Activated naive CD4-positive, alpha-beta T cell treated with Interleukin-2 at 50 U/mL for 16 hours (primary cell): ENCODE measurements around the gene DTL.
"Not testable (repeated sequence)": the region's sequence is repeated elsewhere in the genome, so short reads cannot be mapped to it uniquely, and the experiment has no call there.

ENCODE experiments used
- DNase-seq: peaks from one replicate; pipeline ENCODE4 v3.0.0-alpha.2; 2020

The DTL gene, protein sequence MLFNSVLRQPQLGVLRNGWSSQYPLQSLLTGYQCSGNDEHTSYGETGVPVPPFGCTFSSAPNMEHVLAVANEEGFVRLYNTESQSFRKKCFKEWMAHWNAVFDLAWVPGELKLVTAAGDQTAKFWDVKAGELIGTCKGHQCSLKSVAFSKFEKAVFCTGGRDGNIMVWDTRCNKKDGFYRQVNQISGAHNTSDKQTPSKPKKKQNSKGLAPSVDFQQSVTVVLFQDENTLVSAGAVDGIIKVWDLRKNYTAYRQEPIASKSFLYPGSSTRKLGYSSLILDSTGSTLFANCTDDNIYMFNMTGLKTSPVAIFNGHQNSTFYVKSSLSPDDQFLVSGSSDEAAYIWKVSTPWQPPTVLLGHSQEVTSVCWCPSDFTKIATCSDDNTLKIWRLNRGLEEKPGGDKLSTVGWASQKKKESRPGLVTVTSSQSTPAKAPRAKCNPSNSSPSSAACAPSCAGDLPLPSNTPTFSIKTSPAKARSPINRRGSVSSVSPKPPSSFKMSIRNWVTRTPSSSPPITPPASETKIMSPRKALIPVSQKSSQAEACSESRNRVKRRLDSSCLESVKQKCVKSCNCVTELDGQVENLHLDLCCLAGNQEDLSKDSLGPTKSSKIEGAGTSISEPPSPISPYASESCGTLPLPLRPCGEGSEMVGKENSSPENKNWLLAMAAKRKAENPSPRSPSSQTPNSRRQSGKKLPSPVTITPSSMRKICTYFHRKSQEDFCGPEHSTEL

DNA sequence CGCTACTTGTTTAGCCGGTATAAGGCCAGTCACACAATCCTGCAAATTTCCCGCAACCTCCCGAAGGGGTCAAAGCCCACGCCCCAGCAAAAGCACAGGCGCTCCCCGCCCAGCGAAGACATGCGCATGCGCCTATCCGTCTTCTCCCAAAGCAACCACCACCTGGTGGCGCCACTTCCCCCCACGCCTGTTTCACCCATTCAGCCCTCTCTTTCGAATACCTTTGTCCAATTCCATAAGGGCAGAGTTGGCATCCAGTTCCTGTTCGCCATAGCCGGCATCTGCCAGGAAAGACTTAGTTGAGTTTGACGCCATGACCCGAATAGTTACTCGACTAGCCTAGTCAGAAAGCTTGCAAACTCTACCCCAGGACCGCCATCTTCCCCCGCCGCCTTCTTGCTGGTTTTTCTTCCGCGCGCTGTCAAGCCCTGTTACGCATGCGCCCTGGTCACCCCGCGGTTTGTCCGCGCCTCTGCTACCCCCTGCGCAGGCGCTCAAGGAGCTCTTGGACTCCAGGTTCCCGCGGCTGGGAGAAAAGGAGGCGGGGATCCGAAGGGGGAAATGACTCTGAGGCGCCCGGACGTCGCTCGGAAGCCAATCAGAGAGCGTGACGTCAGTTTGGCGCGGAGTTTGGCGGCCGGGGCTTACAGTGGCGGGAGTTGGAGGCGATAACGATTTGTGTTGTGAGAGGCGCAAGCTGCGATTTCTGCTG lies at the start of gene DTL, which contains the start of gene INTS7:
DTL (plus strand) TSS at position 626 of the 712 bp plus-strand sequence. CDS start 143 bp downstream, outside the sequence.
INTS7 (minus strand) TSS at position 435 of the 712 bp plus-strand sequence; CDS start at position 315, 120 bp downstream.
- DNase-seq, result peak; percentile 98

- DNase-seq, result no peak
Measured at GRCh38 chr1:211986628-211987254, 48.8 kb upstream of the DTL start.

DNA sequence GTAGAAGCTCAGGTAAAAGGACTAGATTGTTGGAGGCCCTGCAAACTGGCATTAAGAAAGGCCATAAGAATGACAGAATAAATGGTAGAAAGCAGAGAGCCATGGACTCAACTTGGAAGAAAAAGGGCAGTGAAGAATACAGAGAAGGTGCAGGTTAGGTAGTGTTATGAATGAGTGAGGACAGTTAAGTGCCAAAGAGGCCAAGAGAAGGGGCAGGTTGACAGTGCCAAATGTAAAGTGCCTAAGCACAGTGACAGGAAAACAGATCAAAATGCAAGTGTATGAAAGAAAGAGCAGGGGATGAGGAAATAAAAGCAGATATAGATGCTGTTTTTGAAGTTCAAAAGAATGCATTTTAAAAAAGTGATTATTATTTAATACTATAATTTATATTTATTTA lies 43.9 kb upstream of the DTL start:
- DNase-seq, result no peak

DNA sequence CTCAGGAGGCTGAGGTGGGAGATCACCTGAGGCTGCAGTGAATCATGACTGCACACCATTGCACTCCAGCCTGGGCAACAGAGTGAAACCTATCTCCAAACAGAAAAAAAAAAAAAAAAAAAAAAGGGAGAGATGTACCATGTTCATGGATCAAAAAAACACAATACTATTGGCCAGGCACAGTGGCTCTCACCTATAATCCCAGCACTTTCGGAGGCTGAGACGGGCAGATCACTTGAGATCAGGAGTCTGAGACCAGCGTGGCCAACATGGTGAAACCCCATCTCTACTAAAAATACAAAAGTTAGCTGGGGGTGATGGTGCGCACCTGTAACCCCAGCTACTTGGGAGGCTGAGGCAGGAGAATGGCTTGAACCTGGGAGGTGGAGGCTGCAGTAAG lies 38.1 kb upstream of the DTL start:
- DNase-seq, result not testable (repeated sequence)

GRCh38 chr1:212002536-212002935 lies 33.0 kb upstream of the DTL start:
- no peak for DNase-seq

DNA sequence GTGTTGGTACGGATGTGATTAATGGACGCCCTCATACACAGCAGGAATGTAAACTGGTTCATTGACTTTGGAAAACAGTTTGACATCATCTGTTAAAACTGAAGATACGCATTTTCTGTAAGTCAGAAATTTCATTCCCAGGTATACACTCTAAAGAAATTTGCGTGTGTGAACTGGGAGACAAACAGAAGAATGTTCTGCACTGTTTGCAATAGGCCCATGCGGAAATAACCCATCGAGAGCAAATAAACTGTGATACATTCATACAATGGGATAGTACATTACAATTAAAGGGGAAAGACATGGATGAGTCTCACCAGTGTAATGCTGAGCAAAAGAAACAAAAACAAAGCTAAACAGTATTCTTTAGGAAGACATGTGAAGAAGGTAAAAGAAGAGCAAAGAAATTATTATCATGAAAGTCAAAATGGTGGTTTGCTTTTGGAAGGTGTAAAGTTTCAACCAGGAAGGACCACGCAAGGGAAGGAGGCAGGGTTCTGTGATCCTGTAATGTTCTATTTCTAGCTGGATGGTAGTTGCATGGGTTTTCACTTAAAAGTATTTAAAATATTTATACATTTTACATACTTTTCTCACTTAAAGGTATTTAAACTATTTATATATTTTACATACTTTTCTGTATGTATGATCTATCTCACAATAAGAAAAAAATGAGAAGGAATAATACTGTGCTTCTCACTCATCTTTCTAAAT lies 30.5 kb upstream of the DTL start:
- DNase-seq, result no peak

DNA sequence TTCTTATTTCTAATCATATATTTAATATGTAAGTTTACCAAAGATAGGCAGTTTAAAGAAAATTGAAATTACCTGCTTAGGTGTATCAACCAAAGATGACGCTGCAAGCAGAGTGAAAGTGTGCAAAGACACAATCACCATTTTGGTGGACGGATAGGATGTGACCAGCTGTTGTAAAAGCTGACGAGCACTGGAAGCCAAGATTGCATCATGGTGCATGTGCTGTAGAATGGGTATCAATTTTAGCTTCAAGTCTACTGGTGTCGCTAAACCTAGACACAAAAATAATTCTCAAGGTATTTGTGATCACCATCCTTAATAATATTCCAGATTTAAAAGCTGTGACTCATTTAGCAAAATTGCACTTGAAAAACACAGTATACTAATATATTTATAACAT lies 28.4 kb upstream of the DTL start:
- DNase-seq, result no peak

GRCh38 chr1:212007886-212008285 lies 27.7 kb upstream of the DTL start:
- no peak for DNase-seq

- DNase-seq, result no peak
Measured at GRCh38 chr1:212009561-212009960, 26.0 kb upstream of the DTL start.

DNA sequence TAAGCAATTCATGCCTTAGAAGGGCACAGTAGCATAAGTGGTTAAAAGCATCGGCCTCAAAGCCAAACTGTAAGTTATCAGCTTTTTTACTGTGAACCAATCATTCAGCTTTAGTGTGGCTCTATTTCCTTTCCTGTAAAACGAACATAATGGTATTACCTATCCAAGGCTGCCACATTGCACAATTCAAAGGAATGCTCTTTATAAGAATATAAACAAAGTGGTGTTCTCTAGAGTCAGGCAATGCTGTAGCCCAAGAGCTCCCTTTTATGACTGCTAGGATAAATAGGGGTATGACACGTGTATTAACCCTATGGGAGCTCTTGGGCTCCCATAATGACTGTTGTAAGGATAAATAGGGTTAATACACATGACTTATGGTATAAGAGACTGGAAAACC lies 25.5 kb upstream of the DTL start:
- DNase-seq, result no peak

GRCh38 chr1:212012034-212012740 lies 23.4 kb upstream of the DTL start:
- DNase-seq, result peak; percentile 69

GRCh38 chr1:212013672-212014071 lies 21.9 kb upstream of the DTL start:
- DNase-seq, result no peak

DNA sequence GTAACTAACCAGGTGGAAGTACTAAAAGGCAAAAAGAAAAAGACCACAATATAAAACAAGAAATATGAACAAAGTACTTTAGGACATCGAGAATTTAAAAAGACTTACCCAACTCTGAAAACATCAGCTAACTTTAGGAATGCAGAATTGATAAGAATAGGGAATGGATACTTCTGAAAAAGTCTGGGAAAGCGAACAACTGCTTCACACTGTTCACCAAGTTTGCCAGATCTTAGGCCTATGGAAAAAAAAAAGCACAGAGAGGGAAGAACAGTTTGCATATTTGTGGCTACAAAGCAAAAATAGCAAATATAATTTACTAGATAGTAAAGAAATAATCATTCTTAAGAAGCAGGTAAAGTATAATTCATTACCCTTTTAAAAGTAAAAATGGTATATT lies 14.6 kb upstream of the DTL start:
- no peak for DNase-seq

- no peak for DNase-seq
Measured at GRCh38 chr1:212021563-212021962, 14.0 kb upstream of the DTL start.

DNA sequence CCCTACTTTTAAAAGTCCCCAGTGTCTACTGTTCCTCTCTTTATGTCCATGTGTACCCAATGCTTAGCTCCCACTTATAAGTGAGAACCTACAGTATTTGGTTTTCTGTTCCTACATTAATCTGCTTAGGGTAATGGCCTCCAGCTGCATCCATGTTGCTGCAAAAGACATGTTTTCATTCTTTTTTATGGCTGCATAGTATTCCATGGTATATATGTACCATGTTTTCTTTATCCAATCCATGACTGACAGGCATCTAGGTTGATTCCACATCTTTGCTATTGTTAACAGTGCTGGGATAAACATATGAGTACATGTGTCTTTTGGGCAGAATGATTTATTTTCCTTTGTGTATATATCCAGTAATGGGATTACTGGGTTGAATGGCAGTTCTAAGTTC lies 12.6 kb upstream of the DTL start:
- not testable (repeated sequence) for DNase-seq

DNA sequence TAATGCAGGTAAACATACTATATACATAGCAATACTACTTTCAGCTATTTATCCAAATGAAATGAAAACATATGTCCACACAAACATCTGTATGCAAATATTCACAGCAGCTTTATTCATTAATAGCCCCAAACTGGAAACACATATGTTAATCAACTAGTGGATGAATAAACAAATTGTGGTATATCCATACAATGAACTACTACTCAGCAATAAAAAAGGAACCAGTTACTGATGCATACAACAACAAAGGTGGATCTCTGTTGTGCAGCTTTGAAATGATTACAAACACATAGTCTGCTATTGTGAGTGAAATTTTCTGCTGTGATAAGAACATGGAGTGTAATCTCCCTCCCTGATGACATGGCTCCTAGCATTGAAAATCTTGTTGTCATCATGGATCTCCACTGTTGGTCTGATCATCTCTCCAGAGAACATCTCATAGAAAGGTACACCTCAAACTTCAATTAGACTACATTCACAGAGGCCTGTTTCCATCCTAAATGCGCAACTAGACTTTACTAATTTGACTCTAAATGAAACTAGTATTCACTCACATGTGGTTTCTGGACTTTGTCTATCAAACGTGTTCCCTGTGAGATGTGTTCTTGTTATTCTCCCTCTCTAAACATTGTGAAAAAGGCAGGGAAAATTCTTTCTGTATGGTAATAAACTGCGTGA lies 10.9 kb upstream of the DTL start:
- DNase-seq, result no peak

- not testable (repeated sequence) for DNase-seq
Measured at GRCh38 chr1:212027727-212028126, 7.8 kb upstream of the DTL start.

DNA sequence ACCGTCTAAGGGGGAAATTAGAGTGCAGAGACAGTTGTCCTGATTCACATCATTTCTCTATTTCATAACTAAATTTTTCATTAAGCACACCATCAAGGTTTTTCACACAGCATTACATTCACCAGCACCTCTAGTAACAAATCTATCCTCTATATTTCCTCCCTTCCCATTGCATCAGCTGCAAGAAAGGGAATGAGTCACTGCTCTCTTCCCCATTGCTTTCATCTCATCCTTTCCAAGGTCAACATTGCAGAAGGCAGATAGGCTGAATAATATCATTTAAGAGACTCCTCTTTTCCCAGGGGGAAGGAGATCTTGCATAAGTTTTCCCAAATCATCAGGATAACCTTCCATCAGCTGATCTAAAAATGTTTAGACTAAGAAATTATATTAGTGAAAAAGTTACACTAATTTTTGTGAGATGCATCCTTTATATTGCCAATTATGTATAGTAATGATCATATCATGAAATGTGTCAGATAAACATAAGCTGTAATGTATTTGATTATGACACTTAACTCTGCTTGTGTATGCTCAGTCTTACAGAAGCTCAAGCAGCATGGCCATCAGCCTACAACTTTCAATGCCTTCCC lies 4.5 kb upstream of the DTL start:
- no peak for DNase-seq

DNA sequence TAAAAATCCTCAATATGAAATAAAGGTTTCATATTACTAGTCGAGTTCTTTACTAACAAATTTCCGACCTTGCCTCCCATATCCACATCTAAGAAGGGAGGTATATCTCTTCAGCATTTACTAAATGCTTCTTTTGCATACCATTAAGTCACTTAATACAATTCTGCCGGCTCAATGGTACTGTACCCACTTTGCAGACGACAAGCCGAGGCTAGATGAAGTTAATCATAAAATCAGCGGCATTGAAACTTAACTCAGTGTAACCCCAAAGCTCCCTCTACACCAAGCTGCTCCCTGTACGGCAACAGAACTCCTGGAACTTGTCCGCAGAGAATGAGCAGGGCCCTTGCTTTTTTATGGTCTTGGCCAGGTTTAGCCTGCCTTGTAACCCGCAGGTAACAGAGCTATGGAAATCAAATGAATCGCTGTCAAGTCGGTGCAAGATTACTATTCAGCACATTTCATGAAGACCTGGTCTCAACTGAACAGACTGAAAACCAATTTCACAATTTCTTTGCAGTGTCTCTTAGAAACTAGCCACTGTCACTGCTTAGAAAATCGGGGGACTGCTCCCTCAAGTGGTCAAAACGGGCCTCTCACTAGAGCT lies 929 bp upstream of the DTL start:
- DNase-seq, result no peak
